Activated naive CD8-positive, alpha-beta T cell treated with anti-CD3 and anti-CD28 coated beads, Interleukin-2, amount 50 U/mL, for 24 hours (primary cell): ENCODE measurements around the gene SH2D3C.

Experiments
- ATAC-seq: fragments of 150-1000 bp; cut with Tn5 transposase; one replicate; pipeline ENCODE4 v1.10.0; 2021
- DNase-seq: peaks from one replicate; pipeline ENCODE4 v3.0.0; 2021
- H3K27ac Mint-ChIP-seq: one replicate; pipeline ENCODE4 v1.8.0; 2021; ENCODE audit warnings: mild to moderate bottlenecking, mixed read lengths
- H3K27me3 Mint-ChIP-seq: one replicate; pipeline ENCODE4 v1.8.0; 2021; ENCODE audit warnings: mixed read lengths
- H3K36me3 Mint-ChIP-seq: one replicate; pipeline ENCODE4 v1.8.0; 2021; ENCODE audit warnings: low read depth, mixed read lengths
- H3K4me1 Mint-ChIP-seq: one replicate; pipeline ENCODE4 v1.8.0; 2021; ENCODE audit warnings: mixed read lengths
- H3K4me3 Mint-ChIP-seq: one replicate; pipeline ENCODE4 v1.8.0; 2021; ENCODE audit warnings: mild to moderate bottlenecking, moderate library complexity, mixed read lengths
- H3K9me3 Mint-ChIP-seq: one replicate; pipeline ENCODE4 v1.8.0; 2021; ENCODE audit warnings: mixed read lengths

SH2D3C gene

DNA sequence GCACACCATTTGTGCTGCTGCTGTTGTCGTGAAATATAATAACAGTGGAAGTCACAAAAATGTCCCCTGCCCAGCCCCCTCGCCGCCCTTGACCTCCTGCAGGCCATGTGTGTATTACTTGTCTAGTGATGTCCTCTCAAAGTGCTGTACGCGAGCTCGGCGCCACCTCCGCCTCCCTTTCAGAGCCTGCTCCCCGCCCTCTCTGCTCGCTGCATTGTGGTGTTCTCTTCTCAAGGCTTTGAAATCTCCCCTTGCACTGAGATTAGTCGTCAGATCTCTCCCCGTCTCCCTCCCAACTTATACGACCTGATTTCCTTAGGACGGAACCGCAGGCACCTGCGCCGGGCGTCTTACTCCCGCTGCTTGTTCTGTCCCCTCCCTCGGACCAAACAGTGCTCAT lies 86.4 kb downstream of the SH2D3C start:
- Mint-ChIP-seq H3K36me3 (no peaks in the 10 kb centered on the region), H3K4me1 (no peaks in the 10 kb centered on the region), H3K27ac (no peak overlapping the region), H3K9me3 (no peaks in the 10 kb centered on the region), H3K4me3 (no peak overlapping the region), H3K27me3 (no peaks in the 10 kb centered on the region)
- ATAC-seq (no peak), DNase-seq (no peak)

DNA sequence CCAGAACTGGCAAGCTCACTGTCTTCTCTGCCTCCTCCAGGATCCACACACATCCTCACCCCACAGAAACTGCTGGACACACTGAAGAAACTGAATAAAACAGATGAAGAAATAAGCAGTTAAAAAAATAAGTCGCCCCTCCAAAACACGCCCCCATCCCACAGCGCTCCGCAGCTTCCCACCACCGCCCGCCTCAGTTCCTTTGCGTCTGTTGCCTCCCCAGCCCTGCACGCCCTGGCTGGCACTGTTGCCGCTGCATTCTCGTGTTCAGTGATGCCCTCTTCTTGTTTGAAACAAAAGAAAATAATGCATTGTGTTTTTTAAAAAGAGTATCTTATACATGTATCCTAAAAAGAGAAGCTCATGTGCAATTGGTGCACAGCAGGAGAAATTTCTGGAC lies 87.7 kb downstream of the SH2D3C start:
- Mint-ChIP-seq H3K4me3 (no peak overlapping the region), H3K9me3 (no peaks in the 10 kb centered on the region), H3K27me3 (no peaks in the 10 kb centered on the region), H3K27ac (no peak overlapping the region), H3K36me3 (peaks cover 1% of the 10 kb centered on the region), H3K4me1 (no peaks in the 10 kb centered on the region)
- no peak for DNase-seq
- no peak for ATAC-seq

DNA sequence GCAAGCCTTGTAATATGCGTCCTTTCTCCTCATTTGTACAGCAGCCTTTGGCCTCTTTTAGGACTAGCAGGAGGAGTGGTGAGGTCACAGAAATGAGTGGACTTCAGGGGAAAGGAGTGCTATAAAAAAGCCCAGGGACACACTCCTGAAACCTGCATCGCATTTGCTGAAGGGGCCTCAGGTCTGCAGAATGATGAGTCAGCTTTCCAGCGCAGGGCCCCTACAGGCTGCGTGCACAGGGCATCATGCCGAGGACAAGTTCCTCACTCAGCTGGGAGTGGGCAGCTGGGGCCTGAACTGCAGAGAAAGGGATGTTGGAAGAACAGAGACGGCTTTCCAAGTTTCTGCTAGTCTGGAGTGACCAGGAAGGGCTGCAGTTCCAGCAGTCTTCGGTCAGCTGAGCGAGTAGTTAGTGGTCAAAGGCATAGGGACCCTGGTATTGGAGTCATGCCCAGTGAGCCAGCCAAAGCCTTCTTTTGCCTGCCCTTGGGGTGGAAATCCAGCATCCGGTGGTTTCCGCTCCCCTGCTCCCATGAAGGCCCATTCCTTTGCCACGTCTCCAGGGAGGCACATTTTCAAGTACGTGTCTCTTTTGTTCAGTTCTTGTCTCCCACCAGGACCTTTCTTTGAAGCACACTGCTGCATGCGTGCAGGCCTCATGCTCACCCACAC lies 89.0 kb downstream of the SH2D3C start:
- H3K27me3 Mint-ChIP-seq = no peaks in the 10 kb centered on the region
- no peaks in the 10 kb centered on the region for H3K4me1 Mint-ChIP-seq
- H3K9me3 Mint-ChIP-seq = no peaks in the 10 kb centered on the region
- H3K4me3 Mint-ChIP-seq = no peak overlapping the region
- peaks cover 1% of the 10 kb centered on the region for H3K36me3 Mint-ChIP-seq
- no peak for ATAC-seq
- no peak for DNase-seq
- H3K27ac Mint-ChIP-seq = no peak overlapping the region
